Smooth muscle cell (in vitro differentiated cells): Measurements from ENCODE around the gene BTN1A1. TPM values are rescaled to one million over a fixed set of nuclear protein-coding genes. Genes with fewer than 3 reads are reported as not detected.

Experiments
- DNase-seq: peaks from one replicate; lab custom pipeline; 2025; ENCODE audit not compliant: unreplicated experiment; lab: John Stamatoyannopoulos, UW
- H2AFZ ChIP-seq: fragments of 200-600 bp; sonication (generic); 2 replicates; pipeline ENCODE4 v1.6.0; 2016; ENCODE audit warnings: antibody characterized with exemption, low read depth, mild to moderate bottlenecking
- H3F3A ChIP-seq: fragments of 200-600 bp; sonication (generic); 2 replicates; pipeline ENCODE4 v1.6.0; 2017; ENCODE audit warnings: antibody characterized with exemption, low read depth
- H3K27ac ChIP-seq: fragments of 200-600 bp; sonication (generic); 2 replicates; pipeline ENCODE4 v1.5.1; 2016; ENCODE audit warnings: low read depth, mild to moderate bottlenecking
- H3K27me3 ChIP-seq: fragments of 200-600 bp; sonication (generic); 2 replicates; pipeline ENCODE4 v1.6.1; 2016; ENCODE audit warnings: low read depth, mild to moderate bottlenecking
- H3K36me3 ChIP-seq: fragments of 200-600 bp; sonication (generic); 2 replicates; pipeline ENCODE4 v1.5.1; 2016; ENCODE audit warnings: low read depth
- H3K4me1 ChIP-seq: fragments of 200-600 bp; sonication (generic); 2 replicates; pipeline ENCODE4 v1.5.1; 2016; ENCODE audit warnings: low read depth
- H3K4me2 ChIP-seq: fragments of 200-600 bp; sonication (generic); 2 replicates; pipeline ENCODE4 v1.6.0; 2016; ENCODE audit warnings: mild to moderate bottlenecking
- H3K4me3 ChIP-seq: fragments of 200-600 bp; sonication (generic); 2 replicates; pipeline ENCODE4 v1.5.1; 2016; ENCODE audit warnings: mild to moderate bottlenecking
- H3K79me2 ChIP-seq: fragments of 200-600 bp; sonication (generic); 2 replicates; pipeline ENCODE4 v1.6.0; 2016; ENCODE audit warnings: low read depth, mild to moderate bottlenecking
- H3K9ac ChIP-seq: fragments of 200-600 bp; sonication (generic); 2 replicates; pipeline ENCODE4 v1.6.0; 2016; ENCODE audit warnings: low read depth
- H3K9me3 ChIP-seq: fragments of 200-600 bp; sonication (generic); replicated peaks from 2 replicates; pipeline ENCODE4 v1.5.1; 2016; ENCODE audit warnings: low read depth
- H4K20me1 ChIP-seq: fragments of 200-600 bp; sonication (generic); 2 replicates; pipeline ENCODE4 v1.6.0; 2016; ENCODE audit warnings: low read depth
- CTCF ChIP-seq: fragments of 200-600 bp; sonication (generic); IDR thresholded peaks from 2 replicates; pipeline ENCODE4 v1.5.1; 2017; ENCODE audit warnings: borderline replicate concordance, mild to moderate bottlenecking, antibody characterized with exemption; ENCODE audit not compliant: insufficient read depth, poor library complexity, severe bottlenecking
- WGBS: methylation state at CpG from one replicate; pipeline ENCODE4 v1.1.7; 2016; ENCODE audit warnings: low lambda C conversion rate; 5-methylcytosine and 5-hydroxymethylcytosine counted together
- polyA plus RNA-seq: library from polyadenylated mRNA; unstranded; fragments of >200 nt; fragmentation: Nextera tagmentation; extraction: Ambion mirVana; gene quantifications from 2 replicates; pipeline ENCODE4 v1.2.1, GENCODE V29; 2016
- total RNA-seq: library from RNA; depleted of rRNA; stranded (reverse); fragments of >200 nt; gene quantifications from 2 replicates; pipeline ENCODE4 v1.2.3, GENCODE V29; 2014

Gene BTN1A1
- total and polyA plus RNA-seq, 2 experiments from 2014 or later: not detected

DNA sequence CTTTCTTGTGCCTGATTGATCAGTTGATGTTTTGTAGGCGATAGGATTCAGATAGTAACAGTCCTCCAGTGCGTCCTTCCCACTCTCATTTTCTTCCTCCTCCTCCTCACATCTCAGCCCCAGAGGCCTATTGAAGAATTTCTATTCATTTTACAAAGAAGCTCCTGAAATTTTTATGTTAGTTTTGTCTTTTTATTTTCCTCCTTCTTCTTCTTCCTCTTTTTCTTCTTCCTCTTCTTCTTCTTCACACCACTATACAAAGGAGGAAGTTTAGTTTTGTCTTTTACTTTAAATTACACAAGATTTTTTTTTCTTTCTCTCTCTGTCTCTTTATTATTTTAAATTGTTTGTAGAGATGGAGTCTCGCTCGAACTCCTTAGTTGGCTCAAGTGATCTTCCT lies 23.2 kb upstream of the BTN1A1 start:
- TF ChIP-seq CTCF: no peak

DNA sequence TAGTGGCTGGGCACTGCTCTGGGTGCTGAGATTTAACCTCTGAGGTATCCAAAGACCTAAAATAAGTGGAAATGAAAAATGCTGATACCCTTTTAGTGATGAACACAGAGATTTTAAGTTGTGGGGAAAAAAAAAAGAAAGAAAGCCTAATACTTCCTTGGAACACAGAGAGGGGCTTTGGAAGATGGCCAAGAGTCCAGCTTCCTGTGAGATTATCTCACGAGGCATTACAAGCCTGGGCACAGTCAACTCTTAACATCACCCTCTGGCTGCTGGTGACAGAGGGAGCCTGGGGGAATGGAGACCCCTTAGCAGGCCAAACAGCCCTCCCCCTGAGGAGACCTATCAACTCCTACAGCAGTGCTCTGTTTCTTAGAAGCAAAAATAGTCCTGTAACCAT lies 22.7 kb upstream of the BTN1A1 start:
- Histone ChIP-seq H3K27ac (no peak overlapping the region), H3K36me3 (no peaks in the 10 kb centered on the region), H3K9ac (no peak overlapping the region), H3K27me3 (no peaks in the 10 kb centered on the region), H3K4me3 (no peak overlapping the region), H3K9me3 (no peaks in the 10 kb centered on the region), H3F3A (peaks cover 13% of the 10 kb centered on the region), H3K4me1 (peaks cover 26% of the 10 kb centered on the region), H3K4me2 (no peak overlapping the region), H2AFZ (no peak overlapping the region), H3K79me2 (no peaks in the 10 kb centered on the region), H4K20me1 (no peaks in the 10 kb centered on the region)
- 43% methylated on average over 1 of the region's 1 CpG for WGBS
- DNase-seq: no peak
- TF ChIP-seq CTCF: no peak

More for the DNA sequence above, 23.2 kb upstream of the BTN1A1 start:
- Histone ChIP-seq H3K27me3 (no peaks in the 10 kb centered on the region), H3F3A (peaks cover 13% of the 10 kb centered on the region), H2AFZ (no peak overlapping the region), H3K36me3 (no peaks in the 10 kb centered on the region), H3K9me3 (no peaks in the 10 kb centered on the region), H3K27ac (no peak overlapping the region), H3K79me2 (no peaks in the 10 kb centered on the region), H3K4me1 (peaks cover 26% of the 10 kb centered on the region), H3K4me2 (no peak overlapping the region), H3K4me3 (no peak overlapping the region), H4K20me1 (no peaks in the 10 kb centered on the region), H3K9ac (no peak overlapping the region)
- 89% methylated on average over 4 of the region's 4 CpGs for WGBS
- no peak for DNase-seq

- TF ChIP-seq CTCF: no peak
- H3K36me3 ChIP-seq: no peaks in the 10 kb centered on the region
- H3K27me3 ChIP-seq: no peaks in the 10 kb centered on the region
- DNase-seq: no peak
- 84% methylated on average over 2 of the region's 2 CpGs for WGBS
- H3K4me3 ChIP-seq: no peak overlapping the region
- H3K4me1 ChIP-seq: peaks cover 23% of the 10 kb centered on the region
- no peak overlapping the region for H3K27ac ChIP-seq
- H3K9me3 ChIP-seq: no peaks in the 10 kb centered on the region
- H3K79me2 ChIP-seq: no peaks in the 10 kb centered on the region
- no peaks in the 10 kb centered on the region for H4K20me1 ChIP-seq
- peak overlapping the region; percentile 73 for H2AFZ ChIP-seq
- peaks cover 13% of the 10 kb centered on the region for H3F3A ChIP-seq
- H3K4me2 ChIP-seq: no peak overlapping the region
- no peak overlapping the region for H3K9ac ChIP-seq
These were observed 21.8 kb upstream of the BTN1A1 start for GRCh38 chr6:26478100-26478984.

- Histone ChIP-seq H3K27me3 (no peaks in the 10 kb centered on the region), H3K4me1 (peaks cover 21% of the 10 kb centered on the region), H4K20me1 (no peaks in the 10 kb centered on the region), H2AFZ (peak overlapping the region; percentile 73), H3K79me2 (no peaks in the 10 kb centered on the region), H3K36me3 (no peaks in the 10 kb centered on the region), H3K27ac (no peak overlapping the region), H3K4me2 (no peak overlapping the region), H3K9me3 (no peaks in the 10 kb centered on the region), H3F3A (peaks cover 13% of the 10 kb centered on the region), H3K4me3 (no peak overlapping the region), H3K9ac (no peak overlapping the region)
- no peak for TF ChIP-seq CTCF
- WGBS: 15% methylated on average over 3 of the region's 3 CpGs
- no peak for DNase-seq
These were observed 21.2 kb upstream of the BTN1A1 start for GRCh38 chr6:26478985-26479278.
